Nephron progenitor cell (in vitro differentiated cells): ENCODE data around the gene SENP6.
"Not testable (repeated sequence)": the region's sequence is repeated elsewhere in the genome, so short reads cannot be mapped to it uniquely, and the experiment has no call there.

Experiments
- DNase-seq: peaks from one replicate; pipeline ENCODE4 v3.0.0; 2021
- H3K27ac Mint-ChIP-seq: 2 replicates; pipeline ENCODE4 v1.8.0; 2021; ENCODE audit warnings: mild to moderate bottlenecking, moderate library complexity, mixed read lengths
- H3K27me3 Mint-ChIP-seq: 2 replicates; pipeline ENCODE4 v1.8.0; 2021; ENCODE audit warnings: mild to moderate bottlenecking, low read depth, mixed read lengths; ENCODE audit not compliant: poor library complexity
- H3K36me3 Mint-ChIP-seq: 2 replicates; pipeline ENCODE4 v1.8.0; 2021; ENCODE audit warnings: low read depth, mixed read lengths
- H3K4me1 Mint-ChIP-seq: 2 replicates; pipeline ENCODE4 v1.8.0; 2021; ENCODE audit warnings: mixed read lengths
- H3K4me3 Mint-ChIP-seq: 2 replicates; pipeline ENCODE4 v1.8.0; 2021; ENCODE audit warnings: mild to moderate bottlenecking, moderate library complexity, mixed read lengths
- H3K9me3 Mint-ChIP-seq: 2 replicates; pipeline ENCODE4 v1.8.0; 2021; ENCODE audit warnings: mild to moderate bottlenecking, moderate library complexity, mixed read lengths
- TF ChIP-seq, protein P1 (sequence below): fragments of 200-600 bp; sonication (generic); IDR thresholded peaks from 2 replicates; pipeline ENCODE4 v1.5.0; 2021; ENCODE audit warnings: antibody characterized with exemption

SENP6 gene

DNA sequence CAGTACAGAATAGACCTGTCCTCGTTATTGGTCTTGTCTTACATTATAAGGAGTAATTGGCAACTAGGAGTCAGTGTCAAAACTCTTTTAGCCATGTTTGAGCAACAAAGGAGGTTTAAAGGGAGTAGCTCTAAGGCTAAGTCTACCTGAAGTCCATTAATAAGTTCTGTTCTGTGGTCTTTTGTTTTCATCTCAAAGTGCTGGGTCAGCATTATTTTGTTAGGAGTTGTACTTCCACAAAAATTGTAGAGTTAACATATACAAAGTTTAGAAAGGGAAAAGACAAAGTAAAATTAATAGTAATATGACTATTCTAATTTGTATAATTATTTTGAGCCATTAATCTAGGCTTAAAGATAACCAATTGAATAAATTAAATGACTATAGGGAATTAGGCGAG is 12.7 kb upstream of the SENP6 start:
- H3K9me3 Mint-ChIP-seq = peaks cover 12% of the 10 kb centered on the region
- TF ChIP-seq, protein P1, sequence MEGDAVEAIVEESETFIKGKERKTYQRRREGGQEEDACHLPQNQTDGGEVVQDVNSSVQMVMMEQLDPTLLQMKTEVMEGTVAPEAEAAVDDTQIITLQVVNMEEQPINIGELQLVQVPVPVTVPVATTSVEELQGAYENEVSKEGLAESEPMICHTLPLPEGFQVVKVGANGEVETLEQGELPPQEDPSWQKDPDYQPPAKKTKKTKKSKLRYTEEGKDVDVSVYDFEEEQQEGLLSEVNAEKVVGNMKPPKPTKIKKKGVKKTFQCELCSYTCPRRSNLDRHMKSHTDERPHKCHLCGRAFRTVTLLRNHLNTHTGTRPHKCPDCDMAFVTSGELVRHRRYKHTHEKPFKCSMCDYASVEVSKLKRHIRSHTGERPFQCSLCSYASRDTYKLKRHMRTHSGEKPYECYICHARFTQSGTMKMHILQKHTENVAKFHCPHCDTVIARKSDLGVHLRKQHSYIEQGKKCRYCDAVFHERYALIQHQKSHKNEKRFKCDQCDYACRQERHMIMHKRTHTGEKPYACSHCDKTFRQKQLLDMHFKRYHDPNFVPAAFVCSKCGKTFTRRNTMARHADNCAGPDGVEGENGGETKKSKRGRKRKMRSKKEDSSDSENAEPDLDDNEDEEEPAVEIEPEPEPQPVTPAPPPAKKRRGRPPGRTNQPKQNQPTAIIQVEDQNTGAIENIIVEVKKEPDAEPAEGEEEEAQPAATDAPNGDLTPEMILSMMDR = no peak
- no peak for DNase-seq
- no peak overlapping the region for H3K4me3 Mint-ChIP-seq
- no peaks in the 10 kb centered on the region for H3K27me3 Mint-ChIP-seq
- H3K27ac Mint-ChIP-seq = no peak overlapping the region
- H3K36me3 Mint-ChIP-seq = peaks cover 4% of the 10 kb centered on the region
- no peaks in the 10 kb centered on the region for H3K4me1 Mint-ChIP-seq

DNA sequence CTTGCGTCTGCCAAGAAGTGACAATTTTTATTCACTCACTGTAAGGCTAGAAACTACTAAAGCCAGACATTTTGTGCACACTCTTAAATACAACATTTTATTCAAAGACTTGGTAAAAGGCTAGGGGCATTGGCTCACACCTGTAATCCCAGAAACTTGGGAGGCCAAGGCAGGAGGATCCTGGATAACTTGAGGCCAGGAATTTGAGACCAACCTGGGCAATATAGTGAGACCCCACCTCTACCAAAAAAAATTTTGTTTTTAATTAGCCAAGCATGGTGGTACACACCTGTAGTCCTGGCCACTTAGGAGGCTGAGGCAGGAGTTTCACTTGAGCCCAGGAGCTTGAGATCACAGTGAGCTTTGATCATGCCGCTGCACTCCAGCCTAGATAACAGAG is 11.3 kb upstream of the SENP6 start:
- peaks cover under 1% of the 10 kb centered on the region for H3K9me3 Mint-ChIP-seq
- no peak overlapping the region for H3K27ac Mint-ChIP-seq
- H3K36me3 Mint-ChIP-seq = no peaks in the 10 kb centered on the region
- H3K4me1 Mint-ChIP-seq = no peaks in the 10 kb centered on the region
- no peak overlapping the region for H3K4me3 Mint-ChIP-seq
- no peaks in the 10 kb centered on the region for H3K27me3 Mint-ChIP-seq
- TF ChIP-seq, protein P1 = no peak
- DNase-seq = no peak

DNA sequence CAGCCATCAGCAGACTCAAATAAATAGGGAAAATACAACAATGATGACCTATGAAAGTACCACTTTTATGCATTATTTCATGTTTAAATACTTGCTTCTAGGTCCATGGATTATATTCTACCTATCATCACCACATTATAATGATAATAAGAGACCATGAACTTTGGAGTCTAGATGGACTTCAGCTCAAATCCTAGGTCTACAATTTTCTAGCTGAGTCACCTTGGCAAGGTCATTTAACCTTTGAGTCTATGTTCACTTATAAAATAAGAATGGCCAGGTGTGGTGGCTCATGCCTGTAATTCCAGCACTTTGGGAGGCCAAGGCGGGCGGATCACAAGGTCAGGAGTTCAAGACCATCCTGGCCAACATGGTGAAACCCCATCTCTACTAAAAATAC is 5.3 kb upstream of the SENP6 start:
- not testable (repeated sequence) for H3K27ac Mint-ChIP-seq, DNase-seq, H3K4me3 Mint-ChIP-seq, H3K9me3 Mint-ChIP-seq, H3K36me3 Mint-ChIP-seq, H3K27me3 Mint-ChIP-seq
- H3K4me1 Mint-ChIP-seq = peaks cover 20% of the 10 kb centered on the region

DNA sequence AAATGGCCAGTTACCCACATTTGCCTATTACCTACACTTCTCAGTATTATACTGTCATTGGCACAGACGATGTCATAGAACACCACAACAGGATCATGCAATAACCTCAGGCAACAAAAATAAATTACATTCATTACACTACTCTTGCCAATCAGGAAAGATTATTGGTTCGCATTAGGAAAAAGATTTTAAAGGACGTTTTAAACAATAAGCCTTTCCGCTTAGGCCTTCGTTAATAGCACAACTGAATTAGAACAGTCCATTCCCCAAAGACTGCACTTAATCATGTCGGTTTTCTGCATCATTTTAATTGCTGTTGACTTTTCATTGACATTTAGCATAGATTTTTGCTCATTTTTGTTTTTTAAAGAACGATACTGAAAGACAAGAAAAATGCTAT is 912 bp upstream of the SENP6 start:
- Mint-ChIP-seq H3K27ac (peak overlapping the region; percentile 98), H3K27me3 (no peaks in the 10 kb centered on the region), H3K4me1 (peaks cover 41% of the 10 kb centered on the region), H3K9me3 (peaks cover 9% of the 10 kb centered on the region), H3K36me3 (peaks cover 22% of the 10 kb centered on the region), H3K4me3 (peak overlapping the region; percentile 93)
- no peak for DNase-seq
- TF ChIP-seq, protein P1 = no peak

DNA sequence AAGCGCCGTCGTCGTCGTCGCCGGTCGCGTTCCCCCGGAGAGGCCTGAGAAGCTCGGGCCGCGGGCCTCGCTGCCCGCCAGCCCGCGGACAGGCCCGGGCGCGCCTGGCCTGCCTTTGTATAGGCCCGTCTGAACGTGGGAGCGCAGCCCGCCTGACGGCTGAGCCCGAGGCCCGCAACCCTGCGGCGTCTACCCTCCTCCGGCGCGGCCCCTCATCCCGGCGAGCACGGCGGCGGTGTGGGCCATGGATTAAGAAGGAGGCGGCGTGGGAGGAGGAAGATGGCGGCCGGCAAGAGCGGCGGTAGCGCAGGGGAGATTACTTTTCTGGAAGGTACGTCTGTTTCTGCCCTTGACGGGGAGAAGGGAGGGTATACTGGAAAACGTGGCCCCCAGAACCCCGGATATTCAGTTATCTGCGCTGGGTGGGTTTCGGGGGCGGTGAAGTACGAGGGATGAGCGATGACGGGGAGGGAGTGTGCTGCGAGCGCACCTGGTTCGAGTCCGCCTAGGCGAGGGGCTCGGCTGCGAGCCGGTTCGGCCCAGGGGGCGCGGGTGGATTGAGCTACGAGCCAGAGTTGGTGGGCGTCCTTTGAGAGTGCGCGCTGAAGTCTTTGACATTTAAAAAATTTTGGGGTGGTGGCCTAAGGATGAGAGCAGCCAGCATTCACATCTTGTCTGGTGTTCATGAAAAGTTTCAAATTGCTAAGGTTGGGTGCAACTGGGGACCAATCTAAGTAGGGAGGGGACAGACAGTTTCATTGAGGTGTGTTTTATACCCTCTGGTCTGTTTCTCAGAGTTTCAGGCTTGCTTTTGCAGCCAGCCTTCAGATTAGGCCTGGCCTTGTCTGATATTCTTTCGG is 796 bp downstream of the SENP6 start:
- DNase-seq = peak; percentile 71
- Mint-ChIP-seq H3K36me3 (peaks cover 40% of the 10 kb centered on the region), H3K27me3 (no peaks in the 10 kb centered on the region), H3K27ac (peak overlapping the region; percentile 100), H3K4me1 (peaks cover 50% of the 10 kb centered on the region), H3K4me3 (peak overlapping the region; percentile 100), H3K9me3 (peaks cover 14% of the 10 kb centered on the region)
- TF ChIP-seq, protein P1 = no peak

DNA sequence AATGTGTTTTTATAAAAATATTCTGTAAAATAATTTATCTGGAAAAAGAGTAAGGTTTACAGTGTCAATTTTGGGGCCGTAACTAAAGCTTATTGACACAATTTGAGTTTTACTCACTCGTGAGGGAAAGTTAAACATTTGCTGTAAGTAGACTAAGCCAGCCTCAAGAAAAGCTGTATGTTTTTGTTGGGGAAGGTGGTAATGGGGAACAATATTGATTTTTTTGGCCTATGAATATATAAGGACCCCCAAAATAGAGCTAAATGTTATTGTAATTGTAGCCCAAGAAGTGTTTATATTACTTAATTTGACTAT is 1.4 kb downstream of the SENP6 start:
- TF ChIP-seq, protein P1 = no peak
- H3K36me3 Mint-ChIP-seq = peaks cover 45% of the 10 kb centered on the region
- DNase-seq = no peak
- peak overlapping the region; percentile 99 for H3K27ac Mint-ChIP-seq
- H3K4me1 Mint-ChIP-seq = peaks cover 54% of the 10 kb centered on the region
- peak overlapping the region; percentile 100 for H3K4me3 Mint-ChIP-seq
- no peaks in the 10 kb centered on the region for H3K27me3 Mint-ChIP-seq
- H3K9me3 Mint-ChIP-seq = peaks cover 14% of the 10 kb centered on the region
